G401 (cell line): ENCODE results near the gene MOB3A. TPM values are rescaled to one million over a fixed set of nuclear protein-coding genes. Genes with fewer than 3 reads are reported as not detected.

Experiments
- DNase-seq: peaks from one replicate; pipeline ENCODE4 v3.0.0-alpha.2; 2015; ENCODE audit warnings: low spot score
- in situ Hi-C: cut with HindIII; loops from 2 replicates; pipeline ENCODE4 v1.10.0; 2016; ENCODE audit warnings: low sequenced_read_pairs, mixed read lengths
- total RNA-seq: library from RNA; depleted of rRNA; stranded (reverse); fragments of >200 nt; shearing (Covaris generic); gene quantifications from 2 replicates; pipeline ENCODE4 v1.2.3, GENCODE V29; 2014; rRNA removed

MOB3A gene
- total RNA-seq, 1 experiment from 2014 or later, result 20.6 TPM

DNA sequence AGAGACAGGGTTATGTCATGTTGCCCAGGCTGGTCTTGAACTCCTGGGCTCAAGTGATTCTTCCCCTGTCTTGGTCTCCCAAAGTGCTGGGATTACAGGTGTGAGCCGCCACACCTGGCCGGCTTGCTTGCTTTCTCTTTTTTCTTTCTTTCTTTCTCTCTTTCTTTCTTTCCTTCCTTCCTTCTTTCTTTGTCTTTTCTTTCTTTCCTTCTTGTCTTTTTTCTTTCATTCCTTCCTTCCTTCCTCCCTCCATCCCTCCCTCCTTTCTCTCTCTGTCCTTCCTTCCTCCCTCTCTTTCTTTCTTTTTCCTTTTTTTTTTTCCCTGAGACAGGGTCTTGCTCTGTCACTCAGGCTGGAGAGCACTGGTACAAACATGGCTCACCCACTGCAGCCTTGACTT is 73.8 kb downstream of the MOB3A start:
- no peak for DNase-seq
- in situ Hi-C loops, result no loop called here

DNA sequence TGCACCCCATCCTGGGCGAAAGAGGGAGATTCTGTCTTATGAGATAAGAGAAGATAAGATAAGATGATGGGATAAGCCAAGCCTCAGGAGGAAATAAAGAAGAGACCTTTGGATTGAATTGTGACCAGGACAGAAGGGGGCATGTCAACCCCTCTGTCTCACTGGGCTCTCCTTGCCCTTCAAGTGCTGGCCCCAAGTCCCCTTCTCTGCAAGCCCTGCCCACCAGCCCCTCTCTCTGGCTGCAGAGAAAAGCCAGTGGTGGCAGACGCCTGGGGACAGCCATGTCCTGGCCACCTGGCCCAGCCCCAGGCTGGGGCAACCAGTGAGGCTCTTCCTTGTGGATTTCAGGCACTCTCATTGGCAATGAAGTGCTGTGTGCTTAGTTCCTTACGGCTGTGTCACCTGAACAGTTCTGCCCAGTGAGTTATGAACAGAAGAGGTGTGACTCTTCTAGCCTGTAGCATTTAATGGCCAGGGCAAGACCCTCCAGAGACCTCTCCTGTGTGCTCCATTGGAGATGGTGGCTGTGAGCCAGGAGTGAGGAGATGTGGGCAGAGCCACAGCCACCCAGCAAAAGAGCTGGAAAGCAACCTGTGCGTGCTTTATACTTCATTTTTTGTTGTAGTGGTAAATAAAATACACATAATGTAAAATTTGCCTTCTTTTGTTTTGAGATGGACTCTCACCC is 74.5 kb downstream of the MOB3A start:
- in situ Hi-C loops, result no loop called here
- DNase-seq, result no peak

Other genes starting within 250 kb of the MOB3A start
- gene REXO1, start 247.8 kb downstream of the MOB3A start, total RNA-seq, result 7.8 and 10.7 TPM in 2 replicates
- 27.9 and 29.2 TPM in 2 replicates for gene KLF16, start 232.7 kb downstream of the MOB3A start, total RNA-seq
- 94.4 and 130 TPM in 2 replicates for gene ABHD17A, start 210.8 kb downstream of the MOB3A start, total RNA-seq
- 8.6 and 13.5 TPM in 2 replicates for gene ADAT3, start 190.9 kb downstream of the MOB3A start, total RNA-seq
- 45.9 and 70.6 TPM in 2 replicates for gene SCAMP4, start 190.9 kb downstream of the MOB3A start, total RNA-seq
- 74.7 and 81.9 TPM in 2 replicates for gene CSNK1G2, start 155.2 kb downstream of the MOB3A start, total RNA-seq
- gene BTBD2, start 80.6 kb downstream of the MOB3A start, total RNA-seq, result 70.9 and 89.0 TPM in 2 replicates
- gene MKNK2, start 45.1 kb downstream of the MOB3A start, total RNA-seq, result 113 and 118 TPM in 2 replicates
- 0.25 and 4.0 TPM in 2 replicates for gene IZUMO4, start 589 bp upstream of the MOB3A start, total RNA-seq
- 195 and 235 TPM in 2 replicates for gene AP3D1, start 55.2 kb upstream of the MOB3A start, total RNA-seq
- 12.1 and 14.8 TPM in 2 replicates for gene DOT1L, start 67.6 kb upstream of the MOB3A start, total RNA-seq
- gene PLEKHJ1, start 140.0 kb upstream of the MOB3A start, total RNA-seq, result 172 and 182 TPM in 2 replicates
- gene SF3A2, start 140.5 kb upstream of the MOB3A start, total RNA-seq, result 21.9 and 33.0 TPM in 2 replicates
- 2.6 and 4.6 TPM in 2 replicates for gene AMH, start 153.0 kb upstream of the MOB3A start, total RNA-seq
- 2.5 TPM in 1 of 2 replicates, not detected in the other for gene JSRP1, start 160.1 kb upstream of the MOB3A start, total RNA-seq
- gene PEAK3, start 185.8 kb upstream of the MOB3A start, total RNA-seq, result not detected in 2 replicates
- gene LINGO3, start 211.8 kb upstream of the MOB3A start, total RNA-seq, result not detected in 2 replicates
- 400 and 511 TPM in 2 replicates for gene LSM7, start 232.3 kb upstream of the MOB3A start, total RNA-seq
- 31.6 and 36.5 TPM in 2 replicates for gene SPPL2B, start 232.4 kb upstream of the MOB3A start, total RNA-seq